NCI-H2081 (cell line): Measurements from ENCODE around the gene MELTF.

Source experiments
- DNase-seq, 2 experiments: peaks; one replicate each; lab custom pipeline; 2025; lab: John Stamatoyannopoulos, UW

The MELTF gene

DNA sequence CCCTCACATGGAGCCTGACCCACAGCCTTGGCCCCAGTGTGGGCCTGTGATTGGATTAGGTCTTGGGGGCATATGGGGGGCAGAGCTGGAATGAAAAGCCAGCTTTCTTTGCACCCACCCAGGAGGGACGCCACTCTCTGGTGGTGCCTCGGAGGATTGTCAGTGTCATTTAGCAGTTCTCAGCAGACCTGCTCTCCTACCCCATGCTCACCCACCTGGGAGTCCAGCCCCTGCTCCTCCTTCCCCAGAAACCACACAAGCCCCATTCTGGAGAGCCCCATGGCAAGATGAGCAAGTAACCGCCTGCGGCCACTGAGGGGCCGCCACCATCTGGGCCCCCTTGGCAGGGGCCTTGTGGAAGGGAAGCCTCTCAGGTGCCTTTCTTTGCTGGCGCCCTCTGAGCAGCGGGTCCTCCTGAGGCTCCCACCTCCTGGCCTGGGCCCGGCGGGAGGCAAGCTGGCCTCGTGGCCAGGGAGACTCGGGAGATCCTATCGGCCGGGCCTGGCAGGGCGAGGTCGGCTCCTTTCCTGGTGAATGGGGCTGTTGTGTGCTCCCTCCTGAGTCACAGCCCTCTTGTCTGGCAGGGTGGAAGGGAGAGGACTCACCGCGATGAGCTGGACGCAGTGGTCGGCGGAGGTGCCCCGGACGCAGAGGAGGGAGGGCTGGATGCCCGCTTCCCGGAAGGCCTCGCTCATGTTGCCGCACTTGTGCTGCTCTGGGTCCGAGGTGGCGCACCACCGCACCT, 2.3 kb downstream of the MELTF start:
- DNase-seq, result no peak

DNA sequence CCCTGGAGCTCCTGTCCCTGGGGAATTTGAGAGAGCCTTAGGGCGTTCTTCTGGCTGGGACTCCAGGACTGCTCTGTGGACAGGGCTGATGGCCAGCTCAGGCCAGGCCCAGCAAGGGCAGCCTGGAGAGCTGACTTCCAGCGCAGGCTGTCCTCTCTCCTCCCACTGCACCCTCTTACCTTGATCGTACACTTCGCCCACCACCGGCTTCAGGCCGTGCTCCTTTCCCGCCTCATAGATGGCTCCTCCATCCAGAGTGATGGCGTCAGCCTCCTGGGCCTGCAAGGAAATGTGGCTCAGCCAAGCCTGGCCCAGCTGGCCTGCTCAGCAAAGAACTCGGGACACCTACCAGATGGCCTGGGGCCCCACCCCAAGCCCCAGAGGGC, 3.1 kb downstream of the MELTF start:
- DNase-seq, result no peak

DNA sequence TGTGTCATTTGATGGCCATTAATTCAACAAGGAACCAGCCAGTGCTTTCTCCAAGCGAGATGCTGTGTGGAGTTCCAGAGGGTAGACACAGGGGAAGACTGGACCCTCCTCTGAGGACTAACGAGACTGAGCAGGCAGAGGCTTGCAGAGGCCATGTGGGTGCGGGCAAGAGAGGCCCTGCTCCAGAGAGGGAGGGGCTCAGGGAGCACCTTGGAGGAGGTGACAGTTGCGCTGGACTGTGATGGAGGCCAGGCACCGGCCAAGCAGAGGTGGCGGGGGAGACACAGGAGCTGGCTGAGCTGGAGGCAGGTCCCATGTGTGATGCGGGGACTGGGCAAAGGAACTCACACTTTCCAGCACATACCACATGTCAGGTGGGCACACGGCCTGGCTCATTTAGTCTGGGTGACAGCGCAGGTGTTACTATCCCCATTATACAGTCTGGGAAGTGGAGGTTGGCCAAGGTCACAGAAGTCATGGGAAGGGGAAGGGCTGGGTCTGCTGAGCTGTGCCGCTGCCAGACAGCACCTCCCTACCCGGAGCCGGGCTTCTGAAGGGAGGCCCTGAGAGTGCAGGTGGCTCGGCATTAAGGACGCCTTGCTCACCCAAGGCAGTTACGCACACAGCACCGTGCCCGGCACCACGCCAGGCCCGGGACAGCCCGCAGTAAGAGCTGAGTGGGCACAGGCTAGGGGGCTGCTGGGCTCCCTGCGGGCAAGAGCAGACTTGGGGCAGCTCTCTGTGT, 3.7 kb downstream of the MELTF start:
- DNase-seq, result no peak

DNA sequence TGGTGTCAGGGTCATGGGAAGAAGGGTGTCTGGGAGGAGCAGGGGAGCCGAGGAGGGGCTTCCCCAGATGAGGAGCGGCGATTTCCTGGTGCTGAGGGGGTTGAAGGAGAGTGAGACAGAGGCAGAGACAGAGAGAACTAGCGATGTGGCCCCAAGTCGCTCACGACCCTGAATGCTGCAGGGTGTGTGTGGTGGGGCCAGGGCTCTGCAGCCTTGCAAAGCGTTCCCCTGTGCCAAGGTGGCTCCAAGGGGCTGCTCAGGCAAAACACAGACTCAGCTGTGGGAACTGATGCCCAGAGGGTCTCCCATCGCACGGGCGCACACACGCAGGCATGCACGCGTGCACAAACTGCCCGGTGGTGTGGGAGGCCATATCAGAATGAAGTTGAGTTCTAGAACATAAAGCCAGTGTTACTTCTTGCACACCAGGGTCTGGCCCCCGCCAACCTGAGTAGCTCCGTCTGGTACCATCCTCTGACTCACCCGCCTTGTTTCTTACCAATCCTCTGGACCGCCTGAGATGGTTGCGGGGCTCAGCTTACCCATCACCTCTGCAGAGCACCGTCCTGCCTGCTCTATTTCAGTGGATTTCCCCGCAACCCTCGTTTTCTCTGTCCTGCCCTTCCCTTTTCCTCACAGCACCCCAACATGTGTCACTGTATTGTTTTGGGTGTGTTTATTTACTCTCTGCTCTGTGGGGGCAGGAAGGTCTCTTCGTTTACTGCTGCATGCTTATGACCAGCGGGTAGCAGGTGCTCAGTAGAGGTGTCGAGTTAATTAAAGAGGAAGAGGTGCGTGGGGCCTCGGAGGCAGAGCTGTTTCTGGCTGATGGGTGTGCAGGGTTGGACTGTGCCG, 4.5 kb downstream of the MELTF start:
- no peak for DNase-seq

DNA sequence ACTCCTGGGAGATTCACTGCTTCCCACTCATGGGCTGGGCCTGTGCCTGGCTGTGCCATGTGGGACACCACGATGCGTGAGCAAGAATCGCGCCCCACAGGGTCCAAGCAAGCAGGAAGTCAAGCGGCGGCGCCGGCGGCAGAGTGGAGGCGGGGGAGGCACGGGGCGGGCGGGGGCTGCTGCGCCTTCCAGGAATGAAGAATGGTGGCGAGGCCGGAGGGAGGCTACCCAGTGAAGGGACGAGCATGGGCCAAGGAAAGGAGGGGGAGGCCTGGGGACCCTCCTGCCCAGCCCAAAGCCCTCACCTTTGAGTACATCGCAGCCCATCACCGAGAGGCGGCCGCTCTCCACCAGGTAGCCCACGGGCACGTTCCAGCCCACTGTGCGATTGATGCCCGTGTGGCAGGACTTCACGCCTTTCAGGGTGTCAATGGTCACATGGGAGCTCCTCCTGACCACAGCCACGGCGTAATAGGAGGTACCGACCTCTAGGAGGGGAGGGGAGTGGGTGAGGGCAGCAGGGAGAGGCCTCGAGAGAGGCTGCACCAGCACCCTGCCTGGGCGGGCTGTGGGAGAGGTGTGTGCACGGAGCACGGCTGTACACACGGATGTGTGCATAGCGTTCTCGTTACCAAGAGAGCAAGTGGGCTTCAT, 5.5 kb downstream of the MELTF start:
- DNase-seq, result no peak

DNA sequence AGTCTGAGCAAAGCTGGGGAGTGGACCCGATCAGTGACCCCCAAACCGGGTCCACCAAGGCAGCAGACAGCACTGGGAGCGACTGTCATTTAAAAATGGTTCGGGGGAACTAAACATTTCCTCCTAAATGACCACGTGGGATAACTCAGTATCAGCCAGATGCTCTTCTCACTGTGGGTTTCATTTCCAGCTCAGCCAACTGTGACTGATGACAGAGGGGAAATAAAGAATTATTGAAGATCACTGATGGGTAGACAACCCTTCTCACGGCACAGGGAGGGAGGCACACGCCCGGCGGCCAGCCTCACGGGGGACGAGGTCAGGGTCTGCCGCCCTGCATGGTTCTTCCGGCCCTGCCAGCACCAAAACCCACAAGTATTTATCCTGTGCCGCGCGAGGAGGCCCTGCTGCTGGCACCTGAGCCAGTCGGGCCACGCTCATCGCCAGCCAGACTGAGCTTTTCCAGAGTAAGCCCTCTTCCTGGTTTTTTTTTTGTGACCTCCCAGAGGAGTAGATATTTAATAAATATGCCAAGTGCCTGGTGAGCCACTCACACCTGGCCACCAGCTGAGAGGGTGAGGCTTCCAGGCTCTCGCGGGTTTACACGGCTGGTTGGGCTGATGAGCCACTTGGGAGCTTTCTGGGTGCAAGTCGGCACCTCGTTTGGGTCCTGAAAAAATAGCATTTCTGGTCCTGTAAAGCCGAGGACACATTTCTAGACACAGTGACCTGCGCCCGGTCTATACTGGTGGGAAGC, 6.2 kb downstream of the MELTF start:
- DNase-seq, result peak; percentile 40 to 68

DNA sequence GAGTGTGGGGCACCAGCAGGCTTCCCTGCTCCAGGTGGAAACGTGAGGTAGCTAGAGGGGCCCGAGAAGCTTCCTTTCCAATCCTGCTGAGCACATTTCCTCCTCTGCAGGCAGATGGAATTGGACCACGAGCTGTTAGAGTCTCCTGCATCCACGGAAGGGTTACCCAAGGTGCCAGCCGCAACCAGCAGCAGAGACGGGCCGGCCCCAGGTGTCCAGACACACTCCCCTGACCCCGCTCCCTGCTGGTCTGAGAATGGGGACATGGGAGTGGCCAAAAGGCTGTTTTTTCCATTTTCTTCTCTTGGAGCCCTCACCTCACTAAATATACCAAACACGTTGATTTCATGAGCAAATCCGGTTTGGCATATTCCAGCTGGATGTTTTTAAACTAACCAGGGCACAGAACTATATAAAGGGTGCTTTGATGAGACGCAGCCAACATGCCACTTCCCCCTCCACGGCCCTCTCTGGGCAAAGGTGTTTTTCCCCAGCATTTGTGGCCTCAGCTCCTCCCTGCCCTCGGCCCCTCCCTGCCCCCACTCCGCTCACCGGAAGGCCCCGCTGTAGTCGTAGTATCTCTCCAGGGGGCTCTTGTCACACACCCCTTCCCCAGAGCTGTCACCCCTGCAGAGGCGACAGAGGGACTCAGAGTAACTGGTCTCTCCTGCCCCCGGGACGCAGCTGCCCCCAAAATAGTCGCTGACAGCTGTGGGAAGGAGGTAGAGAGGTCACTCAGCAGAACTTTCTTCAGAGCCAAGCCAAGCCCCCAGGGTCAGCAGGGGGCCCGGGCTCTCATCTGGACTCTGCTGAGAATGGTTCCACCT, 7.0 kb downstream of the MELTF start:
- no peak for DNase-seq

DNA sequence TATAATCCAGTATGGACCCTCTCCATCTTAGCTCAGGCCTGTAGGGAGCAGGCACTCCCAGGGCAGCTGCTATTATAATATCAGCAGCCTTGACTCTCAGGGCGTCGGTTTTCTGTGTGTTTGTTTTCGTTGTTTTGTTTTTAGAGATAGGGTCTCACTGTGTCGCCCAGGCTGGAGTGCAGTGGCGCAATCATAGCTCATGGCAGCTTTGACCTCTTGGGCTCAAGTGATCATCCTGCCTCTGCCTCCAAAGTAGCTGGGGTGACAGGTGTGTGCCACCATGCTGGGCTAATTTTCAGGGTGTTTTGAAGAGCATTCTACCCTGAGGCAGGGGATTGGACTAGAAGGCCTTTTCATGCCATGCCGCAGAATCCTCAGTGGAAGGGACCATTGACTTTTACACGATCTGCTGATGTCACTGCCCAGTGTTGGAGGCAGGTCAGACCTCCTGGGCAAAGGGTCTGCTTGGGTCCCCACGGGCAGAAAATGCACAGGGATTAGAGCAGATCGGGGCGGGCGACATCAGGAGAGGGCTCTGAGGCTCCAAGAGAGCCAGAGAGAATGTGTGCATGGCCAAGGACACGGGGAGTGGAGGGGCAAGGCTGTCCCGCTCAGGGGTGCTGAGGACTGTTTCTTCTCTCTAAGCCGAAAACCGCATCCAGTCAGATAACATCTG, 7.8 kb downstream of the MELTF start:
- DNase-seq, result no peak

DNA sequence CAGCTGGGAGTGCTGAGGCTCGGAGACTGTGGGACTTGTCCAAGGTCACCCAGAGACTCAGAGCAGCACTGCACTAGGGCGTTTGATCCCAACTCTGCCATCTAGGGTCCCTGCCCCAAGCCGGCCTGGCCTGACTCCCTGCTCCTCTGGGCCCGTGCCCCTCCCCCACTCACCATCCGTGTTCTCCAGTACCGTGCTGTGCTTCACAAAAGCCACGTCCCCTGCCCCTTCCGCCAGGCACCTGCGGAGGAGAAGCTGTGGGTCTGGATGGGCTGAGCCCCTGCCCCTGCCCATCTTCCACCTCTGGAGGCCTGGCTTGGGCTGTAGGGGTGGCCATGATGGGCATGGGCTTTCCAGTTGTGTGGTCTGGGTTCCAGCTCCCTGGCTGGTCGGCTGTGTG, 8.4 kb downstream of the MELTF start:
- DNase-seq, result no peak

DNA sequence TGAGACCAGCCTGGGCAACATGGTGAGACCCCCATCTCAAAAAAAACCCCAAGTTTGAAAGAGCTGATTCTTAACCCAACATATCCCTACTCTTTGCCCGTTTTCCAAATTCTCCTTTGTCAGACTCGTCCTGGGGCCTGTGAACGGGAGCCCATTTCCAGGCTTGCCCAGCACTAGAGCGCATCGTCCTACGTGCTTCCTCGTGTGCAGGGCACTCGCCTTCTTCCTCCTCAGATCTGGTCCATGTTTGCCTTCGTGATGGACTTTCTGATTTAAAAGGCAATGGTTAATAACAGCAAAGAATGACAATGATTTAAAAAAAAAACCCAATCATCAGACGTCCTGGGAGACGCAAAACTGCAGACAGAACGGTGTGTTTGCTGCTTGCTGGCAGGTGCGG, 10.1 kb downstream of the MELTF start:
- no peak for DNase-seq

DNA sequence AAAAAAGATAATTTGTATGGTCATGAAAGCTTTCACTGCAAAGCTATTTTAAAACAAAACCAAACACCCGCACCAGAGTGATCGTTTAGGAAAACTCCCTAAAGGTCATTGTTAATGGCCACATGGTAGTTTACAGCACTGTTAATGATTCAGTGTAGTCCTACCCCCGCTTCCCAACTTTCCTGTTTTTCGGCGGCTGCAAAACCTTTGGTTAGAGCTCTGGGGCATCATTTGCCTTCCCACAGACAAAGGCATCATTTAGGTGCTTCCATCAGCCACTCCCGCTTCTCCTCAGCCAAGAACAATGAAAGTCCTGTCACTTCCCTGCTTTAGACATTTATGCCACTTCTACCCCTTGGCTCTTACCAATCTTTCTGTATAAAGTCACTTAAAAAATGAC, 10.6 kb downstream of the MELTF start:
- no peak for DNase-seq

DNA sequence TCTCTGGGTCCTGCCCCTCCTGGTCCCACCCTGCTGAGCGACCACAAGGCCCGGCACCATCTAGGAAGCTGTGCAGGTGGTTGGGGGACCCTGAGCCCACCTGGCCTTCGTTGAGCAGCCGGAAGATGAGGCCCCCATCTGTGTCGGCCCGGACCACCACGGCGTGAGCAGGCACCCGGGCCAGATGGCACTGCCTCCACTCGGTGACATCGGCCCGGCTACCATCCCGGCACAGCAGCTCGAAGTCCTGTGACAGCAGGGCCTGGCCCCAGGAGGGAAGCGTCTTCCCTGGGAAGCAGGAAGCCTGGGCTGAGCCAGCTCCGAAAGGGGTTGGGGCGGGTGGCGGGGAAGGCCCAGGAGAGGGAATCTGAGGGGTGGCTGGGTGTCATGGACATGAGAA, 12.6 kb downstream of the MELTF start:
- no peak for DNase-seq

DNA sequence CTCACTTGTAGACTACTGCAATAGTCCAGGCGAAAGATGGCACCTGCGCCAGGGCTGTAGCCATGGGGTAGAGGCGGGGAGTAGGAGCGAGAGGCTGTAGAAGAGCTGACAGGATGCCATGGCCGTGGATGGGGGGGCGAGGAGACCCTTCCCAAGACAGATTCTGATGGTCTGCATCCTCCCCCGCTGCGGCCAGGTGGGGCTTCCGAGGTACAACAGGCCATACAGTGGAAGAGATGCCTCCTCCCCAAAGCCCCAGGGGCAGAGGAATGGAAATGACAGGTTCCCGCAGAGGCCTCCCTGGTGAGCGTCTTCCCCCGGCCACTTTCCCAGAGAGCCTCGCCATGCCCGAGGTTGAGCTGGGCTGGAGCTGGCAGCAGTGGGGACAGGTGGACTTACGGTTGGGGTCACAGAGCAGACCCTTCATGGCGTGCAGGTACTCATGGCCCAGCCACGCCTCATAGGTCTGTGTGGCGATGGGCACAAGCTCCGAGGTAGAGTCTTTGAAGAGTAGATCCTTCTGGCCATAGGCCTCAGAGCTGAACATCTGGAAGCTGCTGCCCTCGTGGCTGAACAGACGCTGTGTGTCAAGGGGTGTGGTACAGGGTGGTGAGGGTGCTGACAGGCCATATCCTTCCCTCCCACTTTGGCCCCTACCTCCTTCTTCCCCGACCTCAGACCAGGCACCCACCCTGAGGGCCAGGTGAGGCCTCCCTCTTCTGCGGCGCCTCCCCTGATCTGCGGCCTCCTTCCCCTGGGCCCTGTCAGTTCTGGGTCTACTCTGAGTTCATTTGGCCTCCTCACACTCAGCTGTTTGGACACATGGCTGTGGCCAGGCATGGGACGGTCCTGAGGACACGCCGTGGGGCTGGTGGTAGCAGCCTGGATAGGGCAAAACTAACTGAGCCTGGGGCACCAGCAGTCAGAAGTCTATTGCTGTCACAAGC, 13.6 kb downstream of the MELTF start:
- no peak for DNase-seq

DNA sequence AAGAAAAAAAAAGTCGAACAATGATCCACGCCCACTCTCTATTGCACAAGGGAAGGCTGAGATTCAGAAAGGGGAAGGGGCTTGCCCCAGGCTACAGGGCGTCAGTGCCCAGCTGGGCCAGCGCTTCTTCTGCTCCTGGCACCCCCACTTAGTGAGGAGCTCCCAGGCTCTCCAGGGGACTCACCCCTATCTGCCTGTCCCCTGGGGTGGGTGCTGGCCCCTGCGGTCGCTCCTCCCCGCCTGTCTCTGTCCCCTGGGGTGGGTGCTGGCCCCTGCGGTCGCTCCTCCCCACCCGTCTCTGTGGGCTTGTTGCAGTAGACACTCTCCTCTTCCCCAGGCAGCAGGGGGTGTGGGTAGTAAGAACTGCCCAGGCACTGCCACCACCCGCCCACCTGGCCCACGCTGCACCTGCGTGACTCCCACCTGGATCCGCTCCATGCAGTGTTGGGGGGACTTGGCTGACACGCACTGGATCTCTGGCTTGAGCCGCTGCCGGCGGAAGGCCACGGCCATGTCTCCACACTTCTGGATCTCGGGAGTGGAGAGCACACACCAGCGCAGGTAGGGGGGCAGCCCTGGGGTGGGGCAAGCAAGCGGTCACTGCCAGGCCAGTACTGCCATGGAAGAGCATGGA, 14.6 kb downstream of the MELTF start:
- DNase-seq, result no peak

DNA sequence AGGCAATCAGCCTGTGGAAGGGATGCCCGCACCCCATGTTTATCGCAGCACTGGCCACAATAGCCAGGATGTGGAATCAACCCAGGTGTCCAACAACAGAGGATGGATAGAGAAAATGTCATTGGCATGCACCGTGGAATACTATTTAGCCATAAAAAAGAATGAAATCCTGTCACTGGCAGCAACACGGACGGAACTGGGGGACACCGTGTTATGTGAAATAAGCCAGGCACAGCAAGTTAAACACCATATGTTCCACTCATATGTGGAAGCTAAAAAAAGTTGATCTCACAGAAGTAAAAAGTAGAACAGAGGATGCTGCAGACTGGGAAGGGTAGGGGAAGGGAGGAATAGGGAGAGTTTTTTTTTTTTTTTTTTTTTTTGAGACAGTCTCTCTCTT, 15.6 kb downstream of the MELTF start:
- DNase-seq, result no peak

DNA sequence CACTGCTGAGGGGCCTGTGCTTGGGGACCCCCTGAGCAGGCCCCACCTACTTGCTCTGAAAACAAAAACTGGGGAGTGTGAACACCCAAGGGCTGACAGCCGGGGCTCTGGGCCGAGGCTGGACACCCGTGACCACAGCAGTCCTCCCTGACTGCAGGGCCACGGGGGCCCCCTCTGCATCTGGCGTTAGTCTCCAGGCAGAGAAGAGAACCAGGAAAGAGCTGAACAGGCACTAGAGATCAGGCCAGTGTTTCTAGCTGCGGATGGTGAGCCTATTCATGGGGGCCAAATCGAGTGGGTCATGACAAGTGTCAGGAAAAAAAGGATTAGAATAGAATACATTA, 17.1 kb downstream of the MELTF start:
- no peak for DNase-seq

DNA sequence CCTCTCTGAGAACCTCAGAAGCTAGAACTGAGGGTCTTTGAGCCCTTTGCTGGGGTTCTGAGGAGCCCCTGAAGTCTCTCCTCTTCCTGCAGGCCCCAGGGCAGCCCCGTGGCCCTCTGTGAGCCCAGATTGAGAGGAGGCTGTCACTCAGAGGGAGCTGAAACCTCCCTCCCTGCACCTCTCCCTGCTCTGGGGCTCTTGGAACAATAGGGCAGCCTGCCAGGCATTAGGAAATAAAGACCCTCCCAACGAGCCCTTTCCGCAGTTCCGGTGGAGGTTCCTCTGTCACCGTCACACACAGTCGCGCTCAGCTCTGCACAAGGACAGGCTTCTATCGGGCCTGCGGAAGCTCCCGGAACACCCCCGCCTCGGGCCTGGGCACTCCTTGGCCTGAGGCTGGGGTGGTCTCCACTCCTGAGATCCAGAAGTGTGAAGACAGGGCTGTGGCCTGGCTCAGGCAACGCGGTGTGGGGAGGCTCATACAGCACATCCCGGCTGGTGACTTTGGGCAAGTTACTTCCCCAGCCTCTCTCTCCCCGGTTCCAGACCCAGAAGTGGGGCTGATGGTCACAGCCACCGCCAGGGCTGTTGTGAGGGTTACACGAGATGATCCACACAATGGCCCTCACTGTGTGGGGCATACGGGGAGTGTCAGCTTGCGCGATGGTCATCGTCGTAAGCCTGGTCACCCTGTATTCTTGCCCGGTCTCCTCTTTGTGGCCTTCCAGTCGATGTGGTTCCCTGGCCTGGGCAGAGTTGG, 17.7 kb downstream of the MELTF start:
- DNase-seq, result no peak
